ENCODE data around the gene NBEA. TPM values are rescaled to one million over a fixed set of nuclear protein-coding genes. Genes with fewer than 3 reads are reported as not detected.

The NBEA gene
- total RNA-seq, 4 donors from 2014 or later: 4.4 to 6.2 (median 5.5) TPM

DNA sequence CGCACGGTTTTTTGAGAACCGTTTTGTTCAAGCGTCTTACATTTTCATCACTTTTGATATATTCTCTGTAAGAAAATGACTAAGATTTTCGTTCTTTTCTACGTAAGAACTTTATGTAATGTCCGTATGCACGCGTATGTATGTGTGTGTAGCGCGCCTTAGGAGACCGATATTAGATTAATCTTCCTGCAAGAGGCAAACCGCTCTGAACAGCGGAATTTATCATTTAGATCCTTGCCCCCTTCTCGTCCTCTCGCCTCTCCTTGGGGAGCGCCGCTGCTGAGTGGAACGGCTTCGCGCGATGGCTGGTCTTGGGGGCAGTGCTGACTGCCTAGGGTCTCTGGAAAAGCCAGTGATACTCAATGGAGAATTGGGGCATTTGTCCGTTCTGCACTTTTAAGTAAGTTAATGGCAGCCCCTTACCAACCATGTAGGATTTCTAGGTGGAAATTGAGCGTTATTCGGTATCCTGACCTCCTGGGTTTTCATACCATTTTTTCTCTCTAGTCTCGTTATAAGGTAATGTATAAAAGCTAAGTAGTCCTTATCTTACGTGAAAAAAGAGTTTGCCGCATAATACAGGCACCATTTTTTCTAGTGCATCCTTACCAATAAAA lies 529.7 kb downstream of the NBEA start:
- TF ChIP-seq, protein P1, sequence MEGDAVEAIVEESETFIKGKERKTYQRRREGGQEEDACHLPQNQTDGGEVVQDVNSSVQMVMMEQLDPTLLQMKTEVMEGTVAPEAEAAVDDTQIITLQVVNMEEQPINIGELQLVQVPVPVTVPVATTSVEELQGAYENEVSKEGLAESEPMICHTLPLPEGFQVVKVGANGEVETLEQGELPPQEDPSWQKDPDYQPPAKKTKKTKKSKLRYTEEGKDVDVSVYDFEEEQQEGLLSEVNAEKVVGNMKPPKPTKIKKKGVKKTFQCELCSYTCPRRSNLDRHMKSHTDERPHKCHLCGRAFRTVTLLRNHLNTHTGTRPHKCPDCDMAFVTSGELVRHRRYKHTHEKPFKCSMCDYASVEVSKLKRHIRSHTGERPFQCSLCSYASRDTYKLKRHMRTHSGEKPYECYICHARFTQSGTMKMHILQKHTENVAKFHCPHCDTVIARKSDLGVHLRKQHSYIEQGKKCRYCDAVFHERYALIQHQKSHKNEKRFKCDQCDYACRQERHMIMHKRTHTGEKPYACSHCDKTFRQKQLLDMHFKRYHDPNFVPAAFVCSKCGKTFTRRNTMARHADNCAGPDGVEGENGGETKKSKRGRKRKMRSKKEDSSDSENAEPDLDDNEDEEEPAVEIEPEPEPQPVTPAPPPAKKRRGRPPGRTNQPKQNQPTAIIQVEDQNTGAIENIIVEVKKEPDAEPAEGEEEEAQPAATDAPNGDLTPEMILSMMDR (IDR thresholded peaks at IDR 0.05; ENCODE audit: low read depth): no peak

DNA sequence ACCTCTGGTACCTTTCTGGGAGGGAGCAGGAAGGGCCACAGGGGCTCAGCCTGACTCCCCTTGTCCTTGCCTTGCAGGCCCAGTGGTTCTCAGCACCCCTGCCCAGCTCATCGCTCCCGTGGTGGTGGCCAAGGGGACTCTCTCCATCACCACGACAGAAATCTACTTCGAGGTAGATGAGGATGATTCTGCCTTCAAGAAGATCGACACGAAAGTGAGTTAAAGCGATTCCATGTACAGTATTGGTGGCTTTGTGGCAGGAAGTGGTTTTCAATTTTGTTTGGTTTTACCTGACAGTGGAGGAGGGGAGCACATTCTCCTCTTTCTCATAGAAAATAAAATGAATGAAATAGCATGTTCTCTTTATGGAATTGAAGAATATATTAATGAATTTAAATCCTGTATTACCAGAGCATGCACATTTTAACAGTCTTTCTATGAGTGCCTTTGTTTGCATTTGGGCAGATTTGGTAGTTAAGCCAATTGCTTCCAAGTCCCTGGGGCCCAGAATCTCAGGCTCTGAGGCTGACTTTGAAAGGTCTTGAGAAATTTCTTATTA lies 530.3 kb downstream of the NBEA start:
- TF ChIP-seq, protein P1 (IDR thresholded peaks at IDR 0.05; ENCODE audit: low read depth): no peak

DNA sequence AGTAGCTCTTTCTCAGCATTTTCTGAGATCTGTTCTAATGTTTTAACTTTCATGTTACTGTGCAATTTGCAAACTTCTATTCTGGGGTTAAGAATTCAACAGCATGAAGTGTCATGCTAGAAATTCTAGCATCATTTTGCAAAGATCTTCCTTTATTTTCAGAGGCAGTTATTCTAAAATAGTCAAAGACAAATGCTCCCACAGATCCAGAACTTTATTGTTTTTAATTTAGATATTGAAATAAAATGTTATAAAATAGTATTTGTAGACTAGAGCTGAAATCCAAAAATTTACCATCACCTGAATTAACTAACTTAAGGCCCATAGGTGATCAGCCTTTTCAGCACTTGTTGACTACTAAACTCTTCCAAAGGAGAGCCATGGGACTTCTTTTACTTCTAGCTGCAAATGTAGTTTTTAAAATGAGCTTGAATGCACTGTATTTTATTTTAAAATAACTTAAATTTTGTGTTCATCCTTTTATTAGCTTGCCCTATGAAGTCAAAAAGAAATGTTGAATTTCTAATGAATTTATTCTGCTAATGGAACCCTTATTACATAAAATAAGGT lies 531.2 kb downstream of the NBEA start:
- TF ChIP-seq, protein P1 (IDR thresholded peaks at IDR 0.05; ENCODE audit: low read depth): no peak

DNA sequence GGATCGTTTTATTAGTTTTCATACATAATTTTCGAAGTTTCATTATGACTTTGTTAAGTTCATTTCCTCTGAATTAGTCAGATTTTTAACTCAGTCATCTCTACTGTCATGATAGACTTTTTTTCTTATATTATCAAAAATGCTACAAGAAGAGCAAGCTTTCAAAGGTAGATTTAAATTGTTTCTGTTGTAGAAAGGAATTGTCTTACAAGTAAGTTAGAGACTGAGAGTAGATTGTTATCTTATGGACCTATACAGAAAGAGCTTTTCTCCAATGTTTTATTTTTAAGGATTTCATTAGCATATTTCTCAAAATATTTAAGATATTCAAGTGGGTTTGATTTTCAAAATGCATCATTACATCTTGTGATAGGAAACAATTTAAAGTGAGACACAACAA lies 531.7 kb downstream of the NBEA start:
- TF ChIP-seq, protein P1 (IDR thresholded peaks at IDR 0.05; ENCODE audit: low read depth): no peak

DNA sequence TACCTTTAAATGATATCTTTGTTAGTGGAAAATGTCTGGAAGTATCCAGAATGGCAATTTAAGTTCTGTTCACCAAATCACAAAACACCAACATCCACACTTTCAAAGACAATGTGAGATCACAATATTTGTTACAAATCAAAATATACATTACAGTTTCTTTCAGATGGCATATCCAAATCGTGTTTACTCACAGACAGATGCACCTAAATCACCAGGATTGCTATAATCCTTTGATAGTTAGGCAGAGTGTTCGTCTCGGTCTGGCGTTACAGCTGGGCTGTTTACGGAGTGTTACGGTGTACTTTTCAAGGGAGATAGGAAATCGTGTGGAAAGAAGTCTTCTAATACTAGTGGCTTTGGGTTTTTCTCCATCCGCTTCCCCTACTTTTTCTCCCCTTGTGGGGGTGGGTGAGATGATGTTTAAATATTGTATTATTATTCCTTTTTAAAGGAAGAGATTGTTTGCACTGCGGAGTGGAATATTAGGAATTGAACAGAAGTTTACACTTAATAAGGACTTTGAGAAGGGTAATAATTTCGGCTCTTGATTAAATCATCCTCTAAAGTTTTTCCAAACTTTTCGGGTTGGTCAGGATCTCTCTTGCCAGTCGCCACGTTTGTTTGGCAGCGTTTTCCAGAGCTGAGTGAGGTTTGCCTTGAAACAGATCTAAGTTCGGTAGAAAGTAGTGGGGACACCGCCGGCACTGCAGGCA lies 532.6 kb downstream of the NBEA start:
- TF ChIP-seq, protein P1 (IDR thresholded peaks at IDR 0.05; ENCODE audit: low read depth): no peak

- TF ChIP-seq, protein P1 (IDR thresholded peaks at IDR 0.05; ENCODE audit: low read depth): no peak
These were observed 533.3 kb downstream of the NBEA start for GRCh38 chr13:35475212-35475959.
